Esophagus muscularis mucosa (tissue), 4 donors: ENCODE results near the gene MACC1. TPM values are rescaled to one million over a fixed set of nuclear protein-coding genes. Genes with fewer than 3 reads are reported as not detected.

Source experiments
- DNase-seq: peaks from one replicate; pipeline ENCODE4 v3.0.0-alpha.2; 2017; ENCODE audit errors: extremely low spot score
- H3K27ac ChIP-seq, 4 donors: fragments of 200-600 bp; sonication (generic); replicated peaks in 1 of 4; 1 replicate in 3 of 4; 2 replicates in 1 of 4; pipeline ENCODE4 v1.5.1; 2016 to 2019; ENCODE audit warnings: mild to moderate bottlenecking in 1 of 4
- H3K27me3 ChIP-seq, 4 donors: fragments of 200-600 bp; sonication (generic); one replicate each; pipeline versions ENCODE4 v1.5.1 to v1.6.0; 2016 to 2019
- H3K36me3 ChIP-seq, 4 donors: fragments of 200-600 bp; sonication (generic); one replicate each; pipeline ENCODE4 v1.5.1; 2016 to 2019
- H3K4me1 ChIP-seq, 4 donors: fragments of 200-600 bp; sonication (generic); one replicate each; pipeline ENCODE4 v1.5.1; 2016 to 2019
- H3K4me3 ChIP-seq, 4 donors: fragments of 200-600 bp; sonication (generic); 1 replicate in 2 of 4; 2 replicates in 2 of 4; pipeline ENCODE4 v1.5.1; 2016 to 2019; ENCODE audit warnings: mild to moderate bottlenecking in 4 of 4, moderate library complexity in 1 of 4
- H3K9me3 ChIP-seq, 4 donors: fragments of 200-600 bp; sonication (generic); 1 replicate in 3 of 4; 2 replicates in 1 of 4; pipeline ENCODE4 v1.5.1; 2016 to 2019
- EP300 ChIP-seq: sonication (generic); formaldehyde crosslinking; IDR thresholded peaks from one replicate; pipeline ENCODE4 v1.6.1; 2017; ENCODE audit warnings: antibody characterized with exemption
- POLR2A ChIP-seq: fragments of 450-650 bp; IDR thresholded peaks from one replicate; pipeline ENCODE4 v1.6.1; 2017; ENCODE audit warnings: antibody characterized with exemption, moderate library complexity, mild to moderate bottlenecking, low read depth
- POLR2AphosphoS5 ChIP-seq, 2 donors: sonication (generic); formaldehyde crosslinking; IDR thresholded peaks; one replicate each; pipeline ENCODE4 v1.6.1; 2017; ENCODE audit warnings: antibody characterized with exemption in 2 of 2
- WGBS: methylation state at CpG from one replicate; pipeline ENCODE4 v1.1.5; 2018; 5-methylcytosine and 5-hydroxymethylcytosine counted together
- intact Hi-C: fragments of 100-400 bp; cut with DNase I; formaldehyde crosslinking; loops from one replicate; pipeline ENCODE4 v1.15.1; 2023
- total RNA-seq, 4 donors: library from RNA; depleted of rRNA; stranded (reverse); fragments of >200 nt; gene quantifications; one replicate each; pipeline versions ENCODE4 v1.1.0 to v1.2.1, GENCODE V29; 2016
- TF ChIP-seq, protein P1 (sequence below), 3 experiments: fragments of 200-600 bp in 2 of 3; fragments of 450-650 bp in 1 of 3; sonication (generic) in 2 of 3; IDR thresholded peaks; one replicate each; pipeline ENCODE4 v1.5.1; 2017 to 2019; ENCODE audit warnings: antibody characterized with exemption in 3 of 3, mild to moderate bottlenecking in 2 of 3, moderate library complexity in 1 of 3

The MACC1 gene
- total RNA-seq, 4 donors from 2014 or later = under 0.01 to 0.17 (median 0.15) TPM

DNA sequence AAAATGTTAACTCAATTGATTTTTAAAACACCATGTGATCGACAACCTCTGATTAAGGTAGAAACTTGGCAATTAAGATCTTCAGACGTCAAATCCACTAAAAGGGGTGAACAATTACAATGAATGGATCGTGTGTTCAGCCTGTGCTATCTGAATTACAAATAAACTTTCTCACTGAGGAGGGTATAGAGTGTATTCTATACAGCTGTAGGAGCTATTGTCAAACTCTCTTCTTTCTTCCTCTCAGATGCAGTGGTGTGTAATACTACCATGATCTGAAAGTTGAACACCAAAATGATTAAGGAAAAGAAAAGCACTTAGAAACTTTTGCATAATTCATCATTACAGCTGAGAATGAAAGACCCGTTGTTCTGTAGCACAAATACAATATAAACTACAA is 32.2 kb upstream of the MACC1 start:
- no peak overlapping the region for H3K4me3 ChIP-seq
- TF ChIP-seq EP300 (no peak), POLR2AphosphoS5 (IDR thresholded peaks at IDR 0.05) (no peak), POLR2A (no peak)
- TF ChIP-seq, protein P1, sequence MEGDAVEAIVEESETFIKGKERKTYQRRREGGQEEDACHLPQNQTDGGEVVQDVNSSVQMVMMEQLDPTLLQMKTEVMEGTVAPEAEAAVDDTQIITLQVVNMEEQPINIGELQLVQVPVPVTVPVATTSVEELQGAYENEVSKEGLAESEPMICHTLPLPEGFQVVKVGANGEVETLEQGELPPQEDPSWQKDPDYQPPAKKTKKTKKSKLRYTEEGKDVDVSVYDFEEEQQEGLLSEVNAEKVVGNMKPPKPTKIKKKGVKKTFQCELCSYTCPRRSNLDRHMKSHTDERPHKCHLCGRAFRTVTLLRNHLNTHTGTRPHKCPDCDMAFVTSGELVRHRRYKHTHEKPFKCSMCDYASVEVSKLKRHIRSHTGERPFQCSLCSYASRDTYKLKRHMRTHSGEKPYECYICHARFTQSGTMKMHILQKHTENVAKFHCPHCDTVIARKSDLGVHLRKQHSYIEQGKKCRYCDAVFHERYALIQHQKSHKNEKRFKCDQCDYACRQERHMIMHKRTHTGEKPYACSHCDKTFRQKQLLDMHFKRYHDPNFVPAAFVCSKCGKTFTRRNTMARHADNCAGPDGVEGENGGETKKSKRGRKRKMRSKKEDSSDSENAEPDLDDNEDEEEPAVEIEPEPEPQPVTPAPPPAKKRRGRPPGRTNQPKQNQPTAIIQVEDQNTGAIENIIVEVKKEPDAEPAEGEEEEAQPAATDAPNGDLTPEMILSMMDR (IDR thresholded peaks at IDR 0.05) = no peak
- H3K9me3 ChIP-seq = no peaks in the 10 kb centered on the region
- no peak for DNase-seq
- intact Hi-C loops = no loop called here
- no peaks in the 10 kb centered on the region for H3K4me1 ChIP-seq
- WGBS = 66% methylated on average over 4 of the region's 4 CpGs
- no peaks in the 10 kb centered on the region for H3K36me3 ChIP-seq
- H3K27me3 ChIP-seq = no peaks in the 10 kb centered on the region
- H3K27ac ChIP-seq = no peak overlapping the region

- H3K27ac ChIP-seq = no peak overlapping the region
- no peak for DNase-seq
- intact Hi-C loops = no loop called here
- H3K36me3 ChIP-seq = no peaks in the 10 kb centered on the region
- H3K27me3 ChIP-seq = no peaks in the 10 kb centered on the region
- no peaks in the 10 kb centered on the region for H3K9me3 ChIP-seq
- 90% methylated on average over 5 of the region's 5 CpGs for whole genome bisulfite sequencing
- TF ChIP-seq EP300 = no peak
- TF ChIP-seq, protein P1 (IDR thresholded peaks at IDR 0.05) = no peak
- TF ChIP-seq POLR2AphosphoS5 (IDR thresholded peaks at IDR 0.05) = no peak
- TF ChIP-seq POLR2A = no peak
- H3K4me1 ChIP-seq = no peaks in the 10 kb centered on the region
- no peak overlapping the region for H3K4me3 ChIP-seq
Observed at GRCh38 chr7:20246236-20246635, 29.1 kb upstream of the MACC1 start.

DNA sequence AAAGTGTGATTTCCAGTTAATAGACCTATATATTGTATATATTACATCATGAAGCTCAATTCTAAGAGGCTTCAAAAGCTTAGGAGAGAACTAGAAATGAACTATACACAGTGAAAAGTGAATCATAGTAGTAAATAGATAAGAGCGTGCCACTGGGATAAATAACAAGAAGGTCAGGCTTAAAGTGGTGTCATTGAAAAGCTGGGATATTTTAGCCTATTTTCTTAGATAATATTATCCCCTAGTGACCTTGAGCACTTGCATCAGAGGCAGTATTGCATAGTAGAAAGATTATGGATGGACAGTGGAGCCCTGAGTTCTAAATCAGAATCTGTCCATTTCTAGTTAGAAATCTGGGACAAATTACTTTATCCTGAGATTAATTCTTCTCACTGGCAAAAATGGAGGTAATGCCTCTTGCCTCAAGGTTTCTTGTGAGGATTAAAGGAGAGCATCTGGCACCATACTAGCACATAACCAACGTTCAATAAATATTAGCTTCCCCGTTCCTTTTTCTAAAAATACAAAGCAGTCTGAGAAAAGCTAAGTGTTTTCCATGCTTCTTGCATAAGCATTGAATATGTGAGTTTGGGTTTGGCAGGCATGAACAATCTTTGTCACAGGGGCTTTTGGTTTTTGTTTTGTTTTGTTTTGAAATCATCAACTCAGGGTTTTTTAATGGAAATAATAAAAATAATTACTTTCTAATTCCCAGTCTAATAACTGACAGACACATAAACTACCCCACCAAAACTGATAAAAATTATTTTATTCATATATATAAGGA is 27.3 kb upstream of the MACC1 start:
- H3K36me3 ChIP-seq = no peaks in the 10 kb centered on the region
- H3K4me1 ChIP-seq = no peaks in the 10 kb centered on the region
- 62% methylated on average over 3 of the region's 3 CpGs for WGBS
- no peaks in the 10 kb centered on the region for H3K9me3 ChIP-seq
- DNase-seq = no peak
- TF ChIP-seq EP300 (no peak), POLR2AphosphoS5 (IDR thresholded peaks at IDR 0.05) (no peak), POLR2A (no peak)
- TF ChIP-seq, protein P1 (IDR thresholded peaks at IDR 0.05) = no peak
- no peak overlapping the region for H3K4me3 ChIP-seq
- intact Hi-C loops = no loop called here
- H3K27me3 ChIP-seq = no peaks in the 10 kb centered on the region
- no peak overlapping the region for H3K27ac ChIP-seq

GRCh38 chr7:20241911-20242261 is 24.7 kb upstream of the MACC1 start:
- H3K4me1 ChIP-seq = no peaks in the 10 kb centered on the region
- TF ChIP-seq POLR2AphosphoS5 (IDR thresholded peaks at IDR 0.05) (no peak), POLR2A (no peak), EP300 (no peak)
- TF ChIP-seq, protein P1 (IDR thresholded peaks at IDR 0.05) = no peak
- H3K9me3 ChIP-seq = no peaks in the 10 kb centered on the region
- no peaks in the 10 kb centered on the region for H3K36me3 ChIP-seq
- WGBS = 80% methylated on average over 2 of the region's 2 CpGs
- DNase-seq = no peak
- intact Hi-C loops = no loop called here
- no peaks in the 10 kb centered on the region for H3K27me3 ChIP-seq
- no peak overlapping the region for H3K4me3 ChIP-seq
- H3K27ac ChIP-seq = no peak overlapping the region
